Gastrocnemius medialis (tissue), 4 donors: ENCODE measurements around the gene EFHD2. TPM values are rescaled to one million over a fixed set of nuclear protein-coding genes. Genes with fewer than 3 reads are reported as not detected.

Experiments used
- ATAC-seq, 2 donors: fragments of 150-250 bp; one replicate each; pipeline ENCODE4 v1.9.1; 2016
- DNase-seq, 2 donors: peaks; one replicate each; pipeline ENCODE4 v3.0.0-alpha.2; 2019
- H3K27ac ChIP-seq, 4 donors: fragments of 200-600 bp; sonication (generic); 1 replicate in 1 of 4; 2 replicates in 3 of 4; pipeline ENCODE4 v1.5.1; 2016 to 2018; ENCODE audit warnings: mild to moderate bottlenecking in 2 of 4, moderate library complexity in 1 of 4
- H3K27me3 ChIP-seq, 3 donors: fragments of 200-600 bp; sonication (generic) in 2 of 3; 1 replicate in 1 of 3; 2 replicates in 2 of 3; pipeline versions ENCODE4 v1.5.1 to v1.6.0; 2016 to 2019; ENCODE audit warnings: mild to moderate bottlenecking in 1 of 3, moderate library complexity in 1 of 3
- H3K36me3 ChIP-seq, 2 donors: fragments of 200-600 bp; sonication (generic) in 1 of 2; one replicate each; pipeline ENCODE4 v1.5.1; 2017 to 2018
- H3K4me1 ChIP-seq, 2 donors: fragments of 200-600 bp; sonication (generic) in 1 of 2; one replicate each; pipeline ENCODE4 v1.5.1; 2016 to 2017; ENCODE audit warnings: mild to moderate bottlenecking in 2 of 2
- H3K4me3 ChIP-seq, 4 donors: fragments of 200-600 bp; sonication (generic) in 3 of 4; 1 replicate in 1 of 4; 2 replicates in 3 of 4; pipeline ENCODE4 v1.5.1; 2016 to 2019; ENCODE audit warnings: mild to moderate bottlenecking in 2 of 4
- H3K9me3 ChIP-seq, 3 donors: fragments of 200-600 bp; sonication (generic) in 2 of 3; 1 replicate in 1 of 3; 2 replicates in 2 of 3; pipeline ENCODE4 v1.5.1; 2016 to 2019
- CTCF ChIP-seq, 5 experiments: fragments of 450-650 bp in 3 of 5; fragments of 200-600 bp in 2 of 5; sonication (generic) in 2 of 5; IDR thresholded peaks in 4 of 5; conservative IDR thresholded peaks in 1 of 5; 1 replicate in 4 of 5; 2 replicates in 1 of 5; pipeline ENCODE4 v1.5.1; 2016 to 2019; ENCODE audit warnings: antibody characterized with exemption in 5 of 5, mild to moderate bottlenecking in 3 of 5, moderate library complexity in 3 of 5
- POLR2A ChIP-seq, 2 donors: fragments of 450-650 bp; IDR thresholded peaks; one replicate each; pipeline ENCODE4 v1.6.1; 2017; ENCODE audit warnings: antibody characterized with exemption in 2 of 2, mild to moderate bottlenecking in 2 of 2, moderate library complexity in 2 of 2
- in situ Hi-C, 4 donors: fragments of 200-750 bp; cut with MboI; loops; one replicate each; pipeline versions ENCODE4 v1.15.0 to v1.8.0; 2017; ENCODE audit warnings: low sequenced_read_pairs in 4 of 4
- intact Hi-C: fragments of 100-400 bp; cut with DNase I; formaldehyde crosslinking; loops from one replicate; pipeline ENCODE4 v1.15.1; 2023; ENCODE audit warnings: low total_unique reads
- total RNA-seq, 4 donors: library from RNA; depleted of rRNA; stranded (reverse); fragments of >200 nt; gene quantifications; one replicate each; pipeline versions ENCODE4 v1.1.0 to v1.2.3, GENCODE V29; 2016

The EFHD2 gene
- total RNA-seq, 4 donors from 2014 or later = 2.9 to 8.1 (median 5.3) TPM

- no peak for DNase-seq
- no peaks in the 10 kb centered on the region for H3K4me1 ChIP-seq
- in situ Hi-C loops = no loop called here
- ATAC-seq = no peak
- H3K27ac ChIP-seq = no peak overlapping the region
- TF ChIP-seq POLR2A (IDR thresholded peaks at IDR 0.05) = no peak
- no peak for TF ChIP-seq CTCF (IDR thresholded peaks at IDR 0.05 in 4 of 5, conservative IDR thresholded peaks at IDR 0.05 in 1 of 5)
- peaks cover 0 to 3% (median 0%) of the 10 kb centered on the region in 3 donors for H3K9me3 ChIP-seq
- H3K36me3 ChIP-seq = no peaks in the 10 kb centered on the region
- H3K27me3 ChIP-seq = no peaks in the 10 kb centered on the region
- intact Hi-C loops = no loop called here
- no peak overlapping the region for H3K4me3 ChIP-seq
These were observed 9.1 kb upstream of the EFHD2 start for GRCh38 chr1:15400627-15401026.

GRCh38 chr1:15401391-15402055 lies 8.2 kb upstream of the EFHD2 start:
- intact Hi-C loops (no loop called here), in situ Hi-C loops (no loop called here)
- Histone ChIP-seq H3K4me3 (no peak overlapping the region), H3K9me3 (peaks cover 0 to 3% (median 0%) of the 10 kb centered on the region in 3 donors), H3K27ac (no peak overlapping the region), H3K27me3 (no peaks in the 10 kb centered on the region), H3K4me1 (no peaks in the 10 kb centered on the region), H3K36me3 (no peaks in the 10 kb centered on the region)
- no peak for TF ChIP-seq POLR2A (IDR thresholded peaks at IDR 0.05)
- TF ChIP-seq CTCF (IDR thresholded peaks at IDR 0.05 in 4 of 5, conservative IDR thresholded peaks at IDR 0.05 in 1 of 5) = no peak
- ATAC-seq = no peak
- no peak for DNase-seq

DNA sequence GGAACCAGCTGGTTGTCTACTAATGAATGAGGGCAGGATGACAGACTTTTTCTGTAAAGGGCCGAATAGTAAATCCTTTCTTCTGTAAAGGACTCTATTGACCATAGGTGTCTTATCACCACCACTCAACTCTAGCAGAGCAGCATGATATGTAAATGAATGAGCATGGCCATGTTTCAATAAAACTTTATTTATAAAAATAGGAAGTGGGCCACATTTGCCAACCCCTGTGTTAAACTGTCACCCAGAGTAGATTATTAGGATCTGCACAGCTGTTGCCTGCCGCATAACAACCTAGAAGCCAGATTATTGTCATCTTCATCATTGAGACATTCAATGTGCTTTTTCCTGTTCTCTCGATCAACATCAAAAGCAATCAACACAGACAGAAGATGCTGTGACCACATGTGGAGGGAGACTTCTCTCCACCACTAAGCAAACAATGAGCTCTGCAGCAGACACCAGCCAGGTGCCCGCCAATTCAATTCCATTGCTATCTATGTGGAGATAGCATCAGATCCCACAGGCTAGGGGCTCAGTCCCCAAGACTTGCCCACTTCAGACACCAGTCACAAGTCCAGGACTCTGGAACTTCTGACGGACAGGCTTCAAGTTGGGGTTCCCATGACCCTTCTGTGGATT lies 6.8 kb upstream of the EFHD2 start:
- TF ChIP-seq POLR2A (IDR thresholded peaks at IDR 0.05) (no peak), CTCF (IDR thresholded peaks at IDR 0.05 in 4 of 5, conservative IDR thresholded peaks at IDR 0.05 in 1 of 5) (no peak)
- Histone ChIP-seq H3K4me3 (no peak overlapping the region), H3K36me3 (no peaks in the 10 kb centered on the region), H3K27ac (no peak overlapping the region), H3K27me3 (no peaks in the 10 kb centered on the region), H3K9me3 (peaks cover 0 to 3% (median 0%) of the 10 kb centered on the region in 3 donors), H3K4me1 (peaks cover 0 to 5% of the 10 kb centered on the region in 2 donors)
- DNase-seq (no peak), ATAC-seq (no peak)
- intact Hi-C loops = no loop called here
- in situ Hi-C loops = no loop called here

DNA sequence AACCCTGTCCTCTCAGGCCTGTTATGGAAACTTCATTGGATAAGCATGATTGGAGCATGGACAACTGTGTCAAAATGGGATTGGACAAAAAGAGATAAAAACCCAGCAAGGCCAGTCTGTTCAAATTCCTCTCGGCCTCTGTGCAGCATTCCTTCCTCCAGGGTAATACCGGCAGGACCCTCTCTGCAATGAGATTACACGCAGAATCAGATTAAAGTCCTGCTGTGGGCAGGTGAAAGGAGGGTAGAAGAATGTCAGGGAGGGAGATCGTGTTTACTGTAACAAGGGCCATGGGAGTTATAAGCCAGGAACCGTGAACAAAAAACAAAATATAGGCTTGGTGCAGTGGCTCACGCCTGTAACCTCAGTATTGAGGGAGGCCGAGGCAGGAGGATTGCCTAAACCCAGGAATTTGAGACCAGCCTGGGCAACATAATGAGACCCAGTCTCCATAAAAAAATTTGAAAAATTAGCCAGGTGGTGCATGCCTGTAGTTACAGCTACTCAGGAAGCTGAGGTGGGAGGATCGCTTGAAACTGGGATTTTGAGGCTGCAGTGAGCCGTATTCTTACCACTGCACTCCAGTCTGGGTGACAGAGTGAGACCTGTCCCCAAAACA lies 5.6 kb upstream of the EFHD2 start:
- ATAC-seq = no peak
- H3K4me3 ChIP-seq = no peak overlapping the region
- H3K27me3 ChIP-seq = no peaks in the 10 kb centered on the region
- peaks cover 1 to 5% of the 10 kb centered on the region in 2 donors for H3K4me1 ChIP-seq
- in situ Hi-C loops (no loop called here), intact Hi-C loops (no loop called here)
- H3K9me3 ChIP-seq = peaks cover 0 to 3% (median 0%) of the 10 kb centered on the region in 3 donors
- H3K27ac ChIP-seq = no peak overlapping the region
- H3K36me3 ChIP-seq = no peaks in the 10 kb centered on the region
- no peak for DNase-seq
- TF ChIP-seq CTCF (IDR thresholded peaks at IDR 0.05 in 4 of 5, conservative IDR thresholded peaks at IDR 0.05 in 1 of 5) (no peak), POLR2A (IDR thresholded peaks at IDR 0.05) (no peak)
